ENCODE measurements around the gene ARHGEF4. TPM values are rescaled to one million over a fixed set of nuclear protein-coding genes. Genes with fewer than 3 reads are reported as not detected.

ARHGEF4 gene
- total RNA-seq, 1 experiment from 2014 or later: 12.6 TPM

- H3K27me3 ChIP-seq (ENCODE audit: insufficient read depth, low read length): no peaks in the 10 kb centered on the region
- H2BK15ac ChIP-seq (ENCODE audit: low read depth, low read length): no peak overlapping the region
- no peaks in the 10 kb centered on the region for H4K20me1 ChIP-seq (ENCODE audit: control insufficient read depth, insufficient read depth, insufficient read length)
- TF ChIP-seq CTCF (conservative IDR thresholded peaks at IDR 0.05): no peak
- H2BK20ac ChIP-seq (ENCODE audit: low read depth, low read length, poor library complexity, severe bottlenecking): no peak overlapping the region
- H3K4me2 ChIP-seq (ENCODE audit: insufficient read depth, insufficient read length, low read length): no peak overlapping the region
- no peaks in the 10 kb centered on the region for H3K79me2 ChIP-seq (ENCODE audit: insufficient read depth, low read length)
- no peaks in the 10 kb centered on the region for H3K4me1 ChIP-seq (ENCODE audit: insufficient read depth, low read length)
- H4K5ac ChIP-seq (ENCODE audit: insufficient read length, low read depth, low read length): no peak overlapping the region
- H4K8ac ChIP-seq (replicated peaks; ENCODE audit: insufficient read length, low read depth, low read length): no peak overlapping the region
- no peak overlapping the region for H3K14ac ChIP-seq (ENCODE audit: insufficient read depth, low read length)
- no peaks in the 10 kb centered on the region for H3K23me2 ChIP-seq (ENCODE audit: insufficient read length, low read depth, low read length, poor library complexity, severe bottlenecking)
- no peak overlapping the region for H2BK120ac ChIP-seq (ENCODE audit: low read depth, low read length, poor library complexity, severe bottlenecking)
- H3K79me1 ChIP-seq (ENCODE audit: insufficient read depth, low read depth, low read length, poor library complexity, severe bottlenecking): no peaks in the 10 kb centered on the region
- peaks cover 0 to 4% of the 10 kb centered on the region in 2 experiments; a peak in 1 of 4 replicates for H3K4me1 Mint-ChIP-seq
- H3K18ac ChIP-seq (ENCODE audit: insufficient read length, low read depth, low read length): no peak overlapping the region
- H3K23ac ChIP-seq (ENCODE audit: insufficient read length, low read depth, low read length): no peak overlapping the region
- WGBS (ENCODE audit: extremely low coverage, insufficient read length, low lambda C conversion rate): no CpG with 5 or more reads among the region's 5 CpGs
- no peak overlapping the region for H2BK5ac ChIP-seq (ENCODE audit: insufficient read length, low read length)
- H3K27ac Mint-ChIP-seq: no peak overlapping the region; a peak in 1 of 7 replicates
- no peak overlapping the region for H3T11ph ChIP-seq (ENCODE audit: low read length)
- no peaks in the 10 kb centered on the region for H3K36me3 Mint-ChIP-seq (ENCODE audit: insufficient read depth in 1 of 3, low read depth in 3 of 3)
- no peak overlapping the region for H3K56ac ChIP-seq (ENCODE audit: insufficient read length, low read depth, low read length)
- no peaks in the 10 kb centered on the region; the same call in 1 of the 2 replicates for H3K27me3 Mint-ChIP-seq (ENCODE audit: low read depth)
- H3K9me3 Mint-ChIP-seq: peaks cover 0 to 4% of the 10 kb centered on the region in 2 experiments; a peak in 4 of 5 replicates
- H2BK12ac ChIP-seq (ENCODE audit: insufficient read length, low read depth, low read length): no peak overlapping the region
- no peak overlapping the region; a peak in 1 of 5 replicates for H3K4me3 Mint-ChIP-seq
- no peak overlapping the region for H3K4ac ChIP-seq (ENCODE audit: low read depth, low read length)
- DNase-seq: no peak
- H3K9ac ChIP-seq (ENCODE audit: extremely low read depth, insufficient read length, low read length): no peak overlapping the region
- H3K27ac ChIP-seq (ENCODE audit: insufficient read length, low read depth, low read length): no peak overlapping the region
- H4K91ac ChIP-seq (ENCODE audit: insufficient read length, low read depth, low read length): no peak overlapping the region
- no peak overlapping the region for H2AK5ac ChIP-seq (ENCODE audit: insufficient read length, low read length)
- H2AFZ ChIP-seq (ENCODE audit: low read length): no peak overlapping the region
- no peaks in the 10 kb centered on the region for H3K9me3 ChIP-seq (ENCODE audit: control insufficient read depth, low read depth, low read length)
These were observed 23.0 kb upstream of the ARHGEF4 start for GRCh38 chr2:130813722-130814121.
